Vagina (tissue), 2 donors: ENCODE data around the gene RPS6KA2.

Source experiments
- POLR2A ChIP-seq, 2 donors: fragments of 450-650 bp; IDR thresholded peaks; one replicate each; pipeline ENCODE4 v1.6.1; 2017; ENCODE audit warnings: antibody characterized with exemption in 2 of 2, mild to moderate bottlenecking in 2 of 2, moderate library complexity in 2 of 2
- POLR2AphosphoS5 ChIP-seq, 2 donors: sonication (generic); formaldehyde crosslinking; IDR thresholded peaks; one replicate each; pipeline ENCODE4 v1.9.0; 2017; ENCODE audit warnings: antibody characterized with exemption in 2 of 2, mild to moderate bottlenecking in 2 of 2, low read depth in 1 of 2; ENCODE audit not compliant: insufficient read depth in 1 of 2
- TF ChIP-seq, protein P1 (sequence below), 3 experiments: fragments of 450-650 bp in 2 of 3; fragments of 200-600 bp in 1 of 3; sonication (generic) in 1 of 3; IDR thresholded peaks; one replicate each; pipeline ENCODE4 v1.5.1; 2017 to 2019; ENCODE audit warnings: antibody characterized with exemption in 3 of 3, mild to moderate bottlenecking in 2 of 3, moderate library complexity in 2 of 3

DNA sequence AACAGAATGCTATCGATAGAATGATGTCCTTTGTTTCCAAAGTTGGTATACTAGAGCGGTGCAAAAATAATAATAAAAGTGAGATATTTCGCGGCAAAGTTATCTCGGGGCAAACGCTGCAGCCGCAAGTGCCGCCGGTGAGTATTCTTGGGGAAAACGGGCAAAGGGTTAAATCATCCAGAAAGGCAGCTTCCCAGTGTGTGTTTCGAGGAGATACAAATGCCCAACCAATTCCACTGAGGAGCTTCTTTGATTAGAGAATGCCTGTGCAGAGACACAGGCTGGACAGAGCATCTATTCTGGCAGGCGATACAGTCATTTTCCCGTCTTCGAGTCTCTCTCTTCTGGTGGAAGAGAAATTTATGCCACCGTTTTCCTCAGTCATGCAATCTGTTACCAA is 186.3 kb downstream of the RPS6KA2 start:
- no peak for TF ChIP-seq POLR2A (IDR thresholded peaks at IDR 0.05)
- TF ChIP-seq, protein P1, sequence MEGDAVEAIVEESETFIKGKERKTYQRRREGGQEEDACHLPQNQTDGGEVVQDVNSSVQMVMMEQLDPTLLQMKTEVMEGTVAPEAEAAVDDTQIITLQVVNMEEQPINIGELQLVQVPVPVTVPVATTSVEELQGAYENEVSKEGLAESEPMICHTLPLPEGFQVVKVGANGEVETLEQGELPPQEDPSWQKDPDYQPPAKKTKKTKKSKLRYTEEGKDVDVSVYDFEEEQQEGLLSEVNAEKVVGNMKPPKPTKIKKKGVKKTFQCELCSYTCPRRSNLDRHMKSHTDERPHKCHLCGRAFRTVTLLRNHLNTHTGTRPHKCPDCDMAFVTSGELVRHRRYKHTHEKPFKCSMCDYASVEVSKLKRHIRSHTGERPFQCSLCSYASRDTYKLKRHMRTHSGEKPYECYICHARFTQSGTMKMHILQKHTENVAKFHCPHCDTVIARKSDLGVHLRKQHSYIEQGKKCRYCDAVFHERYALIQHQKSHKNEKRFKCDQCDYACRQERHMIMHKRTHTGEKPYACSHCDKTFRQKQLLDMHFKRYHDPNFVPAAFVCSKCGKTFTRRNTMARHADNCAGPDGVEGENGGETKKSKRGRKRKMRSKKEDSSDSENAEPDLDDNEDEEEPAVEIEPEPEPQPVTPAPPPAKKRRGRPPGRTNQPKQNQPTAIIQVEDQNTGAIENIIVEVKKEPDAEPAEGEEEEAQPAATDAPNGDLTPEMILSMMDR (IDR thresholded peaks at IDR 0.05) = no peak
- TF ChIP-seq POLR2AphosphoS5 (IDR thresholded peaks at IDR 0.05; ENCODE audit: insufficient read depth in 1 of 2, low read depth in 1 of 2) = no peak
